Cerebellar cortex (tissue), 1 donor: Measurements from ENCODE around the gene SERPINA4.

Experiments used
- DNase-seq: peaks from one replicate; pipeline ENCODE4 v3.0.0-alpha.2; 2015; ENCODE audit warnings: low spot score

Gene SERPINA4

DNA sequence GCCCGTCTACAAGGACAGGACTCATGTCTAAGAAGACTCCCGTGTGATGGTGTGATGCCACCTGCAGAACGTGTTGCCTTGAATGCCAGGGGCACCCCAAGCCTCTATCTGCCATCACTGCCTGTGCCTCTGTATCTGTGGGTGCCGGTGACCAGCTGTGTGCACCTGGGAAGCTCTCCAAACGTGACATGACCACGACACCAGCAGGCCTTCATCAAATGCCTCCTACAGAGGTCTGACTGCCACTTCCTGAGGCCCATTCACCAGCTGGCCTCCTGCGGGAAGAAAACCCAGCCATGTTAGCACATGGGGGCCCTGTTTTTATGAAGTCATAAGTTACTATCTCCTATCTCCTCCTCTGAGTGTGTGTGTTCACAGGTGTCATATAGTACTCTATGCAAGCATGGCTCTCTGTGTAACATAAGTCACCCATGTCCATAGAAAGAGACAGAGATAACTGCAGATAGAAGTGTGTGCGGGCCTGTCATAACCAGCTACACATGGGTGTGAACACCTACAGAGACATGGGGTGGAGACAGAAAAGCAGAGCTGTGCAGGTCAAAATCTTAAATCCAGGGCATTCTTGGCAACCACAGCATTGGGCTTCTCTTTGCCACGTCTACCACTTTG lies 18.3 kb upstream of the SERPINA4 start:
- no peak for DNase-seq

DNA sequence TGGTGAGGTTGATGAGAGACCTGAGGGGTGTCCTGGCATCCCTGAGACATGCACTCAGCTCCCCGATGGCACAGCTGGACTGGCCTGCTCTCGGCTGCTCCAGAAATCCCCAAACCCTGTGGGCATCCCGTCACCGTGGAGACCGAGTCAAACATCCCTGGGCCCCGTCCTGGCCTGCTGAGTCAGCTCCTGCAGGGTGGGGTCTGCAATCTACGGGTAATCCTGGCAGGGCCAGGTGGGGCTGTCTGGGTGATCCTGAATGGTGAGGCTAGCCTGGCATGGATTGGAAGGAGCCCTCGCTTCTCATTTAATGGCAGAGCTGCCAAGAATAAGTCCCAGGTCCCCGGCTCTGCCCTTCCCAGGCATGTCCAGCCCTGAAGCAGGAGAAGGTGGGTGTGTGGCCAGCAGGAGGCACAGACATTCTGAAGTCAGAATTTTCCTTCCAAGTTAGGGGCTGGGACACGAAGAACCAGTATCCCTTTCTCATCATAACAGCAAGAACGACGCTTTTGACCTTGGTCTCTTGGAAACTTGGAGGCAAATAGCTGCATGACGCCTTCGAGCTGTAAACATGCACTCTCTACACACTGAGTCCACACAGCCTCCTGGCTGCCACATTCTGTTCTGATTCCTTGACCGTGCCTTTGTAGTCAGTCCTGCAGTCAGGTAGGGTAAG lies 17.7 kb upstream of the SERPINA4 start:
- no peak for DNase-seq

DNA sequence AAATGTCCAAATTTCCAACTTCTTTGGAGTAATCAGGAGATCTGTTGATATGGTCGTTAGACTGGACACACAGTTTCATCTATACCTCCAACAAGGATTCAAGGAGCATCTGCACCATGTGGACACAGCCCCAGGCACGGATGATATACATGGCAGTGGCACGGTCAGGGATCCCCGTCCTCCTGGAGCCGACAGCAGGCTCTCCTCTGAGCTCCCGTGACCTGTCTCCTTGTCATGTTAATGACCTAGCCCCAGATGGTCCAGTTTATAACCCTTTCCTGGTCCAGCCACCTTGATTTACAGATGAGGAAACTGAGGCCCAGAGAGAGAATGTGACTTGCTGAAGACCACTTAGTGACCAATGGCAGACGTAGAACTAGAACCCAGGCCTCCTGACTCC lies 16.5 kb upstream of the SERPINA4 start:
- no peak for DNase-seq

DNA sequence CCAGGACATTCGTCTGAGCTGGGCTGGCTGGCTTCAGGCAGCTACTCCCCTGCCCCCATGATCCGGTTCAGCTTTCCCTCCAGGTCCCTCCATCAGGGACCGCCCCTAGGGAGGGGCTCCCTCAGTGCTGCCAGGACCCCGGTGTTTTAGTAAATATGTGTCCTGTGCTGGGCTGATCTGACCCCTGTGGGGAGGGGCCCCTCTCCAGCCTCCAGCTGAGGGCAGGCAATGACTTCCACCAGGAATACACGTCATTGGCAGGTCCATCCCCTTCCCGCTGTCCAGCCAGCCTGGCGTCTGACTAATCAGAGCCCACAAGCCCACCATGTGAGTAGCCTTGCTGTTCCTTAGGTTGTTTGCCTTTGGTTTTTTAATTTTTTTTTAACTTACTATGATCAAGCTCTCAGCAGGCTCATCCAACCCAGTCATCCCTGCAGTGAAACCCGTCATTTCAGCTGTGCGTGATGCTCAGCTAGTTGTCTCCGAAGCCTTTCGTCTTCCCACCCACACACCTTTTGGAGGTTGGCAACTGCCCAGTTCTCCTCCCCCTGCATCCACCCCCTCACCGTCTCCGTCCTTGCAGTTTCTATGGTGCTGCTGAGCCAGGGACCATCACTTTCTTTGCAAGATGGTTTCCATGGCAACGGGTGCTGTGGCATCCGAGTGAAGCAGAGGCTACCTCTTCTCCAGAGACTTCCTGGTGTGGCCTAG lies 16.0 kb upstream of the SERPINA4 start:
- no peak for DNase-seq

DNA sequence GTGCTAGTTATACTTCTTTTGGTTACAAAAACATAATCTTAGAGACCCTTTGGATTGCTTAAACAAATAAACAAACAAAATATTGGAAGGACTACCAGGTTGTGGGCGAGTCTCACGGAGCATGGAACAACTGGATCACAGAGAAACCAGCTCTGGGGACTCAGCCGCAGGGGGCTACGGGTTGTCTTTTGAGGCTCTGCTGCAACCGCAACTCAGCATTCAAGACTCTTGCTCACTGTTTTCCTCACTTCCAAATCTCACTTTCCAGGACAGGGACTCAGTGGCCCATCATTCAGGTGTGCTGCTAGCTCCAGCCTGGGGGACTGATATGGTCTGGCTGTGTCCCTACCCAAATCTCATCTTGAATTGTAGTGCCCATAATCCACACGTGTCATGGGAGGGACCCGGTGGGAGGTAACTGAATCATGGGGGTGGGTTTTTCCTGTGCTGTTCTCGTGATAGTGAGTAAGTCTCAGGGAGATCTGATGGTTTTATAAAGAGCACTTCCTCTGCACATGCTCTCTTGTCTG lies 14.0 kb upstream of the SERPINA4 start:
- DNase-seq: no peak

DNA sequence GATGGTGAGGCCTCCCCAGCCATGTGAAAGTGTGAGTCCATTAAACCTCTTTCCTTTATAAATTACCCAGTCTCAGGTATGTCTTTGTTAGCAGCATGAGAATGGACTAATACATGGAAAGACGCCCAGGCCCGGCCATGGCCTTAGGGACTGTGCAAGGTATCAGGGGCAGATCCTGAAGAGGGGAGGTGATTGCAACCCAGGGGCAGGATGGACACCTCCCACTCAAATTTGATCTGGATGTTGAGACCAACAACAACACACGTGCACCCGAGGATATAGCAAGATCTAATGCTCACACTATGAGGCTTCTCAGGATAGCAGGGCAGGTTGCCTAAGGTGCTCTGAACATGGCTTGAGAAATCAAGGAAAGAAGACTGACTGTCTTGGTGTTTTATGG lies 13.5 kb upstream of the SERPINA4 start:
- no peak for DNase-seq

DNA sequence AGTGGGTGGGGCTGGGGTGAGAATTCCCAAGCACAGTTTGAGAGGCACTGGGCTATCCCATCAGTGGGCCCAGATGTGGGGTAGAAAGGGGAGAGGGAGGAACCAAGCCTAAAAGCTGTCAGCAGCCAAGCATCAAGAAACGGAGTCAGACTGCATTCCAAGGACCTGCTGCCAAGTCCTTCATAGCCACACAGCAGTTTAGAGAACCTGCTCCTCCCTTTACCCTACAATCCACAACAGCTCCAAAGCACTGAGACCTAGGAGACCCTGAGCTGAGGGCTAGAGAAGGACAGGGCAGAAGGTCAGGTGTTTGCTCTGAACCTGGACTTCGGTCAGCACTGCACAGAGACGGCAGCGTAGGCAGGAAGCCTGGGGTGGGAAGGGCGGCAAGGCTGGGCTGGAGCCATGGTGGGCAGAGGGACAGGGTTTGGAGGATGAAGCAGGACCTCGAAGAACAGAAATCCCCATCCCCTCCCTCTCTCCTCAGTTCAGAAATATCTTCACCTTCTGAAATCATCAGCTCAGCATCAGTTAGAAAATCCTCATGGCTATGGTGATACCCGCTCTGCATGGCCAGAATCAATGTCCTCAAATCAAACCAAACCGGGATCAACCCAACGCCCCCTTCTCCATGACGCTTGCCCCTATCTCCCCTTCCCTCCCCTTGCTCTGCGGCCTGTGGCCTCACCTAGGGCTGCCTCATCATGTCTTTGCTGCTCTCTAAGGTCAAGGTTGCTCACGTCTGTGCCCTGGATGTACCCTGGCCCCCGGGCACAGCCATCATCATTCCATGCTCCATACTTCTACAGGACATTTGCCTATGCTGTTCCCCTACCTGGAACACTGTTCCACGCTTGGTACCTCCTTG lies 12.9 kb upstream of the SERPINA4 start:
- no peak for DNase-seq

DNA sequence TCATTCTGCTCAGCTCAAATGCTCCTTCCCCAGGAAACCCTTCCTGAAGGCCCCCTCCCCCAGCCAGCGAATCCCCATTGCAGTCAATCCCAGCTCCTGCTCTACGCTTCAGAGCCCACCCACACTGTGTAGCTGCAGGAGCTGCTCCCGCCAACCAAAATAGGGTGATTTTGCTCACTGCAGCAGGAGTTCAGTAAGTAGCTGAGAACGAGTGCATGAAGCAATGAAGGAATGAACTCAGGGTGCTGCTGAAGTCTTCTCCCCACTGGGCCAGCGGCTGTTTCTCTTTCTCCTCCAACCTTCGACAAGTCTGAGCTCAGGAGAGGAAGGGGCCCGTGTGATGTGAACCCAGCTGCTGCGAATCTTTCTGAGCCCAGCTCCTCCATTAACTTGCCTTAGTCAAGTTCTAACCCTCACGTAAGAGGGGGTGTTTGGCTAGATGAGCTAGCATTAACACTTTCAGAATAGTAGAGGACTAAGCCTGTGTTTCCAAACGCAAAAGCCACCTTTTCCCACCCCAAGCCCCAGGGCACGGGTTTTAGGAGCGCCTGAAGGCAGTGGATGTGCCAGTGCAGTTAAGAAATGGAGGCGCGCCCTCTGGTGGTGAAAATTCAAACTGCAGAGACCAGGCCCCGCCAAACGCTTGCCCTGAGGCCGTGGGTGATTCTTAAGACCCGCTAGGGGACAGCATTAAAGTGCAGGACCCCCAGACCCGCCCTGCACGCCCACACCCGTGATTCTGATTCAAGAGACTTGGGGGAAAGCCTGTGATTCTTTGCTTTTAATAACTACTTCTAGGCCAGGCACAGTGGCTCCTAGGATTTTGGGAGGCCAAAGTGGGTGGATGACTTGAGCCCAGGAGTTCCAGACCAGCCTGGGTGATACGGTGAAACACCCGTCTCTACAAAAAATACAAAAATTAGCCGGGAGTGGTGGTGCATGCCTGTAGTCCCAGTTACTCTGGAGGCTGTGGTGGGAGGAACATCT lies 11.9 kb upstream of the SERPINA4 start:
- peak; percentile 18 for DNase-seq

DNA sequence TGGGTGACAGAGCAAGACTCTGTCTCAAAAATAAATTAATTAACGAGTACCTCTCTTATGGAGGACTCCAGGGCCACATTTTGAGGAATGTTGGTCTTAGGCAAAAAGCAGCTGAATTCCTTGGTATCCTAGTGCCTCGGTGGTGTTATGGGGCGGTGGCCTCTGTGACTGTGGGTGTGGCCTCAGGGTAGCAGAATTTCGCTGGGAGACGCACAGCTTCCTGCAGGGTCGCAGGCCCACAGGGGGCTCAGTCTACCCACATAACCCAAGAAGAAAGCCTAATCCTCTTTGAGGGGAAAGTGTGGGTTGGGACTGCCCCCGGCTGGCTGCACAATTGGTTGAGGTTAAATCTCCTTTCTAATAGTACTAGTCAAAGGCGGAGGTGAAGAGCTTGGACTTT lies 11.2 kb upstream of the SERPINA4 start:
- DNase-seq: no peak

DNA sequence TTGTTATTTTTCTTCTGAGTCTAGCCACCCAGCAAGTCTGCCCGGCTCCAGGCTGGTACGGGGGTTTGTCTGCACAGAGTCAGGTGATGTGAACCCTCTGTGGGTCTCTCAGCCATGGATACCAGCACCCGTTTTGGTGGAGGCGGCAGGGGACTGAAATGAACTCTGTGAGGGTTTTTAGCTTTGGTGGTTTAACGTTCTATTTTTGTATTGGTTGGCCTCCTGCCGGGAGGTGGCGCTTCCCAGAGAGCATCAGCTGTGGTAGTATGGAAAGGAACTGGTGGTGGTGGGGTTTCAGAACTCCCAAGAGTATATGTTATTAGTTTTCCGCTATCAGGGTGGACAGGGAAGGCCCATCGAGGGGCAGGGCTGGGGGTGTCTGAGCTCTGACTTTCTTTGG lies 5.3 kb upstream of the SERPINA4 start:
- no peak for DNase-seq

DNA sequence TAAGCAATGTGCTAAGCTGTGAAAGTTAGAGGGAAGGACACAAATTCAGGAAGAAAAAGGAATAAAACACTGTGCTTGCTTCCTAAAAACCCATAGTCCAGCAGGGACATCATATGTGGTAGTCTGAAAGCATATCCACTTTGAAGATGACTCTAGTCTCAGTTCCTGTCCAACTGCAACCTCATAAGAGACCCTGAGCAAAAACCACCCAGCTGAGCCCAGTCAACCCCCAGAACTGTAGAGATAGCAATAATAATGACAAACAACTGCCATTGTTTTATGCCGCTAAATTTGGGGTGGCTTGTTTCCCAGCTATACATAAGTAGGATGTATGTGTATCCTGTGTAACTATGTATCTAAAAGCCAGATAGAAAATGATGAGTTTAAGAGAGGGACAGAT lies 3.9 kb upstream of the SERPINA4 start:
- no peak for DNase-seq

DNA sequence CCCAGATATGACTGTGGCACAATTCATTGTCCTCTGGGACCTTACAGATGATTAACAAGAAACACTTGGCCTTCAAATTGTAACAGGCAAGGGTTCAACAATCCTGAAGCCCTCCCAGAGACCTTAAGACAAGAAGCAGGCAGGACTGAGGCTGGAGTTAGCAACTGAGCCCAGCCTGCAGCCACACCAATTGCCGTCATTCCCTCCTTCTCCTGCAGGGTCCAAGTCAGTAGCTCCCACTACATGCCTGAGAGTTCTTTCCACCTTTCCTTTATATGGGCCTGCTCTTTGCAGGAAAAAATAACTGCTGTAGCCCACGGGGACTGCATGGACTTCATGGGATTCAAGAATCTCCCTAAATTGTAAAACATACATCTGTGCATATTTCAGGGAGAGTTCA lies 2.4 kb upstream of the SERPINA4 start:
- no peak for DNase-seq

DNA sequence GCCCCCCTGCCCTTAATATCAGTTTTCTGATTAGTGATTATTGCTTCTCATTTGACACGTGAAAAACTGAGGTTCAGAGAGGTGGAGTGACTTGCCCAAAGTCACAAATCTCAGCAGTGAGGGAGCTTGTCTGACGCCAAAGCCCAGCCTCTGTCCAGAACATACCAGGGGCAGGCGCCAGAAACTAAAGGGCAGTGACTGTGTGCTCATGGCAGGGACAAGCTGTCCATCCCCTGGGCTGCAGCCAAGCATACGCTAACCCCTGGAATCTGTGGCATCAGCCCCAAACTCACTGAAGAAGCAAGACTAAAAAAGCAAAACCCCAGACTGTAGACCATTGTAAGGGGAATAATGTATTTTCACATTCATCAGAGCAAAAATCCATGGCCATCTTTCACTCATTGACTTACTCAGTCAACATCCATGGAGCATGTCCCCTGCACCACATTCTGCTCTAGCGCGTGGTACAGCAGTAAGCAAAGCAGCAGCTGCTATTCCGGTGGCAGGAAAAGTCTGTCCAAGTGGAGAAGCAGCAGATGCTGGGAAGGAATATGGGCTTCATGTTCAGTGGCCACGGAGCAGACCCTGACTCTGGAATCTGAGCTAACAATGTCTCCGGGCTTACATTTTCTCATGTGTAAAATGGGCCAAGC lies 1.5 kb upstream of the SERPINA4 start:
- DNase-seq: no peak

DNA sequence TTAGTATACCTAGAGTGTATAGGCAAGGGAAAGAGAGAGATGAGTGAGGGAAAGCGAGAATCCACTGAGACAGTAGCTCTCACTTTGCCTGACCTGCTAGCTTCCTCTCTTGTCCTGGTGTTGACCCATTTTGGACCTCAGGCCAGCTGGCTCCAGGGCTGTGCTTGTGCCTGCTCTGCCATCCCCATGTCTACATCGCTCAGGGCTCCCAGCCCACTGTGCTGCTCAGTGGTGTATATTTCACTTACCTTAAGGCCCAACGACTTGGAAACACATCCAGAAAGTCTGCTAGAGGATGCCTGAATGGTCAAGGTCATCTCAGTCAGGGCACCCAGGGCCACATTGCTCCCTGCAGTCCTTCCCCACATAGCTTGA lies 964 bp upstream of the SERPINA4 start:
- DNase-seq: no peak

DNA sequence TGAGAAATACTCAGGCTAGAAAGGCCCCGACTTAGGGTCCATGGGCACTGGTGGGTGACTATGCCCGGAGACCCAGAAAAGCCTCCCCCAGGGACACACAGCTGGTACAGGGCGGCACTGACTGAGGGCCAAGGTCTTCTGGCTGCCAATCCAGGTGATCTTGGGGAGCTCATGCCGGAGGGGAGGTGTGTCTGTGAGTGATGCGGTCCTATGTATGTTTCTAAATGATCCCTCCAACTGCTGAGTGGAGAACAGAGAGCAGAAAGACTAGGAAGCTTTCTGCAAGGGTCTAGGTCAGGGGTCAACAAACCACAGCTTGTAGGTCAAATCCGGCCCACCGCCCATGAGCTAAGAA lies 391 bp downstream of the SERPINA4 start:
- no peak for DNase-seq

DNA sequence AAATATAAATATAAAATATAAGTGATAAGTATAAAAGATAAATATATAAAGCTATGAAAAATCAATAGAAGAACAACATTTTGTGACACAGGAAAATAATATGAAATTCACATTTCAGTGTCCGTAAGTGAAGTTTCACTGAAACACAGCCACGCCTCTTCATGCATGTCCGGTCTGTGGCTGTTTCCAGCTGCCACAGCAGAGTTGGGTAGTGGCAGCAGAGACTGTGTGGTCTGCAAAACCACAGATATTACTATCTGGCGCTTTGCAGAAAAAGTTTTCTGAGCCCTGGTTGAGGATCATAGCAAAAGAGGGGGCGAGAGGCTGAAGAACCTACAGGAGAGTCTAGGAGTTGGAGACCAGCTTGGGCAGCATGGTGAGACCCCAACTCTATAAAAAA lies 780 bp downstream of the SERPINA4 start:
- DNase-seq: no peak

DNA sequence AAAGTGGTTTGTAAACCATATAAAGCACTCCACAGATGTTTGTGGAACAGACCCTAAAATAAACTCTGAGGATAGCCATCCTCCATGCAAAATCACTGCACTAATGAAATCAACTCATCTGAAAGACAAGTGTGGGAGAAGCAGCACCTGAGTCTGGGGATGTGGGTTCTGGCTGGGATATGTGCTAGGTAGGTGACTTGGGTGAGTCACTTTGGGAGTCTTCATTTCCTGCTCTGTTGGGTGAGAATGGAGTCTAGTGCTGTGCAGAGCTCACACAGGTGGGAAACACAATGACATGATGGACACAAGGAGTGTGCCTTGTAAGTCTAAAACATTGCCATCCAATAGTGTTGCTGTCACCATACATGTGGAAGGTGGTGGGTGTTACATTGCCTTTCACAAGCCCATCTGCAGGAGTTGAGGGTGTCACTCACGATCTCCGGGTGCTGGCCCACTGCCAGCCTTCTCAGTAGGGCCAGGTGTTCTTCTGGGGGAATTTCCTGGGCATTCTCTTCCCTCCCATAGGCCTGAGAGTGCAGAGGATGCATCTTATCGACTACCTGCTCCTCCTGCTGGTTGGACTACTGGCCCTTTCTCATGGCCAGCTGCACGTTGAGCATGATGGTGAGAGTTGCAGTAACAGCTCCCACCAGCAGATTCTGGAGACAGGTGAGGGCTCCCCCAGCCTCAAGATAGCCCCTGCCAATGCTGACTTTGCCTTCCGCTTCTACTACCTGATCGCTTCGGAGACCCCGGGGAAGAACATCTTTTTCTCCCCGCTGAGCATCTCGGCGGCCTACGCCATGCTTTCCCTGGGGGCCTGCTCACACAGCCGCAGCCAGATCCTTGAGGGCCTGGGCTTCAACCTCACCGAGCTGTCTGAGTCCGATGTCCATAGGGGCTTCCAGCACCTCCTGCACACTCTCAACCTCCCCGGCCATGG lies 2.0 kb downstream of the SERPINA4 start:
- no peak for DNase-seq

DNA sequence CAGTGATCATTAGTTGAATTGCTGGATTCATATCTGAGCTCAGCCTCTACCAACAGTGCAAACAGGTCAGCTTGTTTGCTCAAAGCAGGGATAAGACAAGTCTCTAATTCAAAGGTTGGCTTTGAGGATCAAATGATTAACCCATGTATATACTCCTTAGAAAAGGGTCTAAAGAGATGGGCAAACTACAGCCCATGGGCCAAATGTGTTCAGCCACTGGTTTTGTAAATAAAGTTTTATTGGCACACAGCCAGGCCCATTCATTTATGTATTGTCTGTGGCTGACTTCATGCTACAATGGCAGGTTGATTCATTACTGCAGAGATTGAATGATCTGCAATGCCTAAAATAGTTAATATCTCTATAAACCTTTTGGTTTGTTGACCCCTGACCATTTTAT lies 3.1 kb downstream of the SERPINA4 start:
- no peak for DNase-seq

DNA sequence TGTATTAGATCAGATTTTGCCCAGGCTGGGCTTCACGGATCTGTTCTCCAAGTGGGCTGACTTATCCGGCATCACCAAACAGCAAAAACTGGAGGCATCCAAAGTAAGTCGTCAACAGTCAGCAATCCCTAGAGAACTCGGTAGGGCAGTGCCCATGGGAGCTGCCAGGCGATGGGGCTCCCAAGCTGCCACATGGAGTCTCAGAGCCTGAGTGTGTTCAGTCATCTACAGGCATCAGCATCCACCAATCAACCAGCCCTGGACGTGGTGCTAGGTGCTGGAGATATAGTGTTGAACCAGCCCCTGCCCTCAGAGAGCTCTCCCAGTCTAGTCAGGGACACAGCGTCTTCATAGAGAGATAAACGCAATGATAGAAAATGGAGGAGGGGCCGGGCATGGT lies 6.9 kb downstream of the SERPINA4 start:
- no peak for DNase-seq
